ENCODE measurements around the gene PTPN21. TPM values are rescaled to one million over a fixed set of nuclear protein-coding genes. Genes with fewer than 3 reads are reported as not detected.
A peak's percentile ranks its signal among the peaks of the same experiment; 100 is the strongest.

The PTPN21 gene
- total RNA-seq = 16.1 and 22.9 TPM in 2 replicates
- polyA plus RNA-seq = 9.2 and 10.2 TPM in 2 replicates
- polyA plus RNA-seq (2011; cell fraction: cytosol; rRNA removed) = 6.0 and 6.1 TPM in 2 replicates
- polyA plus RNA-seq (2011; cell fraction: nucleus; rRNA removed) = 28.2 and 30.9 TPM in 2 replicates
- 8.0 and 12.5 TPM in 2 replicates for polyA plus RNA-seq (2012)
- polyA minus RNA-seq = 16.0 and 18.8 TPM in 2 replicates
- 3.3 TPM for polyA minus RNA-seq (2011; cell fraction: cytosol; rRNA and poly(A)+ RNA removed)
- polyA minus RNA-seq (2011; cell fraction: nucleus; rRNA and poly(A)+ RNA removed) = 21.5 and 22.6 TPM in 2 replicates
- Bru-seq, nascent RNA = percentile 75 among the genes with signal in this experiment
- percentile 70 among the genes with signal in this experiment for BruChase-seq, experiment 1, labeled RNA remaining after a 6-hour chase
- percentile 78 among the genes with signal in this experiment for BruChase-seq, experiment 2, labeled RNA remaining after a 2-hour chase
- long read RNA-seq, full-length matches to known transcripts = 5 of 11 reads
- long read RNA-seq, partial matches to known transcripts = 0 of 11 reads
- long read RNA-seq, other reads (novel, unspliced or antisense) = 6 of 11 reads

DNA sequence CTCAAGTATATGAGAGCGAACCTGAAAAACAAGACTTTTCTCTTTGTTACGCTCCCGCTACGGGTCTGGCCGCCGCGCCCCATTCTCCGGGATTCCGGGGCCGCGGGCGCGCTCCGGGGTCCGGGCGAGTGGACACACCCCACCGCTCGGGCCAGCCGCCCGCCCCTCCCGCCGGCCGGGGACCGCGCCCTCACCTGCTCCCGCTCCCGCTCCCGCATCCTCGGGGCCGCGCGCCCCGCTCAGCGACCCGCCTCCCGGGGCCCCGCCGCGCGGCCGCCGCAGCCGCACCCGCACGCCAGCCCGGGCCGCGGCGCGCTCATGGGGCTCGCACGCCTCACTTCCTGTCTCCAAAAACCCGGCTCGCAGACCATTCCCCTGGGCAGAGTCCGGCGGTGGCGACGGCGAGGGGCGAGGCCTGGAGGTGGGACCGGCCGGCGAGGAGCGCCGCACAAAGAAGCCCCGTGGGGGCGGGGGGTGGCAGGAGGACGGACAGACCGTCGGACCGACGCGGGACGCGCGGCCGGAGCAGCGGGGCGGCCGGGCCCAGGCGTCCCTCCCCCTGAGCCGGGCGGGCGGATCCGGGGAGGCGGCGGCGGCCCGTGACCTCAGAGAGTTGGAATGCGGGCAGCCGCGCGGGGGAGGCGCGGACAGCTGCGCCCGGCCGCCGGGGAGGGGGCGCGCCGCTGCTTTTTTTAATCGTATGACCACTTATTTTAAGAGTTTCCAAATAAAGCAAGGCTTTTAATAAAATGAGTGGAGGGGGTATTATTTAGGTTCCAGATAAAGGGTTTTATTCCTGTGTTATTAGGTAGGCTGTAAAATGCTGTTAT, at the start of gene PTPN21:
Gene PTPN21 (minus strand): TSS at position 551 of the 830 bp plus-strand sequence. CDS start 4,590 bp downstream, outside the sequence.
- H3K9me1 ChIP-seq (replicated peaks; ENCODE audit: control insufficient read depth, extremely low read depth, insufficient read depth, low read length) = no peaks in the 10 kb centered on the region
- DNase-seq (ENCODE audit: low read depth, low spot score) (peak; percentile 69), FAIRE-seq (peak; percentile 56)
- TF ChIP-seq MAX (IDR thresholded peaks at IDR 0.05; ENCODE audit: insufficient read depth, insufficient read length) = no peak
- no peak for TF ChIP-seq GATA2 (IDR thresholded peaks at IDR 0.05; ENCODE audit: insufficient read depth, insufficient read length, low read depth, low read length)
- TF ChIP-seq FOS (IDR thresholded peaks at IDR 0.05; ENCODE audit: borderline replicate concordance, insufficient read depth, low read length) = peak; percentile 53
- TF ChIP-seq, protein P1, sequence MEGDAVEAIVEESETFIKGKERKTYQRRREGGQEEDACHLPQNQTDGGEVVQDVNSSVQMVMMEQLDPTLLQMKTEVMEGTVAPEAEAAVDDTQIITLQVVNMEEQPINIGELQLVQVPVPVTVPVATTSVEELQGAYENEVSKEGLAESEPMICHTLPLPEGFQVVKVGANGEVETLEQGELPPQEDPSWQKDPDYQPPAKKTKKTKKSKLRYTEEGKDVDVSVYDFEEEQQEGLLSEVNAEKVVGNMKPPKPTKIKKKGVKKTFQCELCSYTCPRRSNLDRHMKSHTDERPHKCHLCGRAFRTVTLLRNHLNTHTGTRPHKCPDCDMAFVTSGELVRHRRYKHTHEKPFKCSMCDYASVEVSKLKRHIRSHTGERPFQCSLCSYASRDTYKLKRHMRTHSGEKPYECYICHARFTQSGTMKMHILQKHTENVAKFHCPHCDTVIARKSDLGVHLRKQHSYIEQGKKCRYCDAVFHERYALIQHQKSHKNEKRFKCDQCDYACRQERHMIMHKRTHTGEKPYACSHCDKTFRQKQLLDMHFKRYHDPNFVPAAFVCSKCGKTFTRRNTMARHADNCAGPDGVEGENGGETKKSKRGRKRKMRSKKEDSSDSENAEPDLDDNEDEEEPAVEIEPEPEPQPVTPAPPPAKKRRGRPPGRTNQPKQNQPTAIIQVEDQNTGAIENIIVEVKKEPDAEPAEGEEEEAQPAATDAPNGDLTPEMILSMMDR (IDR thresholded peaks at IDR 0.05; ENCODE audit: extremely low read depth in 1 of 2, insufficient read depth in 1 of 2, low read depth in 1 of 2, low read length in 2 of 2) = no peak
- TF ChIP-seq EZH2 (IDR thresholded peaks at IDR 0.05; ENCODE audit: borderline replicate concordance, low read depth, low read length, severe bottlenecking) = no peak
- TF ChIP-seq JUN (IDR thresholded peaks at IDR 0.05; ENCODE audit: borderline replicate concordance, insufficient read depth, insufficient read length, low read depth) = no peak
- peak; percentile 53 for TF ChIP-seq POLR2A (IDR thresholded peaks at IDR 0.05; ENCODE audit: low read depth, low read length)
- peak; percentile 85 for TF ChIP-seq POLR2AphosphoS5 (IDR thresholded peaks at IDR 0.05; ENCODE audit: insufficient read depth, low read depth, low read length)
- no peak for TF ChIP-seq MYC (IDR thresholded peaks at IDR 0.05; ENCODE audit: low read depth, low read length)
- peak within 1 kb of the TSS; percentile 71 to 100 (median 100) for H3K4me3 ChIP-seq (replicated peaks in 1 of 3; ENCODE audit: insufficient read depth in 1 of 3, low read depth in 1 of 3, low read length in 3 of 3)
- peak within 1 kb of the TSS; percentile 99 for H3K4me2 ChIP-seq (ENCODE audit: insufficient read depth, low read length)
- ChIA-PET POLR2A (no interaction called here), CTCF (interaction anchor here (1.1 kb wide), 1 partner anchor 63 kb away, joined by 3 read pairs; no protein-coding TSS in a partner anchor)
- H3K79me2 ChIP-seq (ENCODE audit: control insufficient read depth, insufficient read depth, low read length) = peaks cover 38% of the 10 kb centered on the region
- peaks cover 34% of the 10 kb centered on the region for H3K4me1 ChIP-seq (ENCODE audit: control insufficient read depth, extremely low read depth, insufficient read depth, low read length)
- H3K9me3 ChIP-seq (replicated peaks; ENCODE audit: control insufficient read depth, insufficient read depth, low read length) = no peaks in the 10 kb centered on the region
- peak within 1 kb of the TSS; percentile 94 for H3K9ac ChIP-seq (replicated peaks; ENCODE audit: extremely low read depth, insufficient read depth, low read length)
- H3K36me3 ChIP-seq (ENCODE audit: control insufficient read depth in 2 of 2, extremely low read depth in 1 of 2, insufficient read depth in 2 of 2, low read length in 2 of 2) = no peaks in the 10 kb centered on the region
- H2AFZ ChIP-seq (ENCODE audit: low read depth, low read length) = peak within 1 kb of the TSS; percentile 81
- intact Hi-C loops (cut with micrococcal nuclease) = loop anchor here (5.0 to 10.0 kb wide), 4 partner anchors 167 to 470 kb away; partner anchors contain the start of genes EML5 and SPATA7
- dilution Hi-C loops (cut with MboI; ENCODE audit: extremely low pct_ligation_motif_present, low sequenced_read_pairs) = no loop called here
- no peaks in the 10 kb centered on the region for H3K27me3 ChIP-seq (ENCODE audit: control insufficient read depth in 2 of 2, insufficient read depth in 2 of 2, low read length in 2 of 2)
- no peaks in the 10 kb centered on the region for H4K20me1 ChIP-seq (replicated peaks; ENCODE audit: control insufficient read depth, extremely low read depth, insufficient read depth, low read length)
- H3K27ac ChIP-seq (ENCODE audit: insufficient read depth, low read depth, low read length) = peak within 1 kb of the TSS; percentile 78
- no TSS peak for BruUV-seq (replicated peaks)

Data from endothelial cell of umbilical vein (primary cell).